ENCODE data around the gene CCNL2. TPM values are rescaled to one million over a fixed set of nuclear protein-coding genes. Genes with fewer than 3 reads are reported as not detected.

Gene CCNL2
- polyA plus RNA-seq, 2 of the 4 experiments (the other 2 are of a cell fraction), result 85.5 to 111 TPM

DNA sequence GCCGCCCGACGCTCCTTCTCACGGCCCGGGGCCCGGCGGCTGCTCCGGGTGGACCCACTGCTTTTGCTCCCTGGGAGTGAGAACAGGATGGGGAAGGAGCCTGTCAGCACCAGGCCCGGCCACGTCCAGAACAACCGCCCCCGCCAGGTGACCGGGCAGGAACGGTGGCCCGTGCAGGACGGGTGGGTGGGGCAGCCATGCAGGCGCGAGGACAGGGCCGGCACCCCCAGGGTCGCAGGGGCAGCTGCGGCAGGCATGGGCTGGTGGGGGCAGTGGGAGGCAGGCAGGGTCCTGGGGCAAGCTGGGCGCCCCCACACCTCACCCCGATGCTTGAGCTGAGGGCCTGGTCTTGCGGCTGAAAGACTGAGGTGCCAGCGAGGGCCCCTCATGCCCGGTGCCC is 62.7 kb downstream of the CCNL2 start:
- ATAC-seq, result no peak
- no peaks in the 10 kb centered on the region for H3K9me3 ChIP-seq
- H3K4me3 ChIP-seq, result no peak overlapping the region
- DNase-seq (ENCODE audit: low read depth in 1 of 2, low spot score in 1 of 2), result no peak
- TF ChIP-seq SREBF2 (IDR thresholded peaks at IDR 0.05) (no peak), HDAC2 (IDR thresholded peaks at IDR 0.05) (no peak), TFCP2L1 (CRISPR knock-in tag; IDR thresholded peaks at IDR 0.05) (no peak), ZC3H11A (IDR thresholded peaks at IDR 0.05) (no peak), CHD2 (IDR thresholded peaks at IDR 0.05; ENCODE audit: low read length, partially characterized antibody) (no peak), HOXB5 (CRISPR knock-in tag; IDR thresholded peaks at IDR 0.05) (no peak), HOXB13 (CRISPR knock-in tag; IDR thresholded peaks at IDR 0.05; ENCODE audit: low read depth) (no peak), FOSL2 (IDR thresholded peaks at IDR 0.05) (no peak), FOSL2 (CRISPR knock-in tag; IDR thresholded peaks at IDR 0.05) (no peak), MAZ (IDR thresholded peaks at IDR 0.05; ENCODE audit: borderline replicate concordance, low read depth, low read length) (no peak), POLR2A (IDR thresholded peaks at IDR 0.05; ENCODE audit: low read length) (no peak), CEBPB (IDR thresholded peaks at IDR 0.05) (no peak), ZSCAN20 (CRISPR knock-in tag; IDR thresholded peaks at IDR 0.05) (no peak)
- TF ChIP-seq, protein P1, sequence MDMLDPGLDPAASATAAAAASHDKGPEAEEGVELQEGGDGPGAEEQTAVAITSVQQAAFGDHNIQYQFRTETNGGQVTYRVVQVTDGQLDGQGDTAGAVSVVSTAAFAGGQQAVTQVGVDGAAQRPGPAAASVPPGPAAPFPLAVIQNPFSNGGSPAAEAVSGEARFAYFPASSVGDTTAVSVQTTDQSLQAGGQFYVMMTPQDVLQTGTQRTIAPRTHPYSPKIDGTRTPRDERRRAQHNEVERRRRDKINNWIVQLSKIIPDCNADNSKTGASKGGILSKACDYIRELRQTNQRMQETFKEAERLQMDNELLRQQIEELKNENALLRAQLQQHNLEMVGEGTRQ (IDR thresholded peaks at IDR 0.05), result no peak
- CTCF ChIA-PET, result interaction anchor here (1.7 to 2.8 kb wide), 3 partner anchors 9 to 36 kb away, joined by 6 to 22 read pairs (median 6); no protein-coding TSS in a partner anchor
- H3K4me1 ChIP-seq, result peaks cover 1% of the 10 kb centered on the region; the same call in 2 of the 3 replicates
- POLR2A ChIA-PET, result interaction anchor here (0.7 kb wide), 1 partner anchor 8 kb away, joined by 3 read pairs; no protein-coding TSS in a partner anchor
- no peak overlapping the region for H3K27ac ChIP-seq
- no peak overlapping the region for H3K4me2 ChIP-seq
- no peak for FAIRE-seq
- WGBS (ENCODE audit: missing lambda C conversion rate), result no CpG with 5 or more reads among the region's 26 CpGs

DNA sequence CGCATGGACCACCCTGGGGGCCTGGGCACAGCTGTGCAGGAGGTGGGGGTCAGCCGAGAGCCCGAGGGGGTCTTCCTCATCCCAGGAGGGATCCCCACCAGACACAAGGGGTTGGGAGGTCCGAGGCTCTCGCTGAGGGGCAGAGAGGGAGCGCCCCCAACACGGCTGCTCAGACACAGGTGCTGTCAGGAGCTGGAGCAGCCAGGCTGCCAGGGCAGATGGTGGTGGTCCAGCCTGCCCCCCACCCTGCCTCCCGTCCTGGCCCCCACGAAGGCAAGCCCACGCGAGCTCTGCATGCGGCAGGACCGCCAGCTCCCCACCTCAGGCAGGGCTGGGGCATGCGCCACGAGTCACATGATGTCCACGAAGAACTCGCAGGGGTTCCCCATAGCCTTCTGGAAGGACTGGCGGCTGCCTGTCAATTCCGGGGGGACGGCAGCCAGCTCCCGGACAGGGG is 63.3 kb downstream of the CCNL2 start:
- POLR2A ChIA-PET, result interaction anchor here (0.7 kb wide), 1 partner anchor 9 kb away, joined by 3 read pairs; no protein-coding TSS in a partner anchor
- no peak overlapping the region for H3K4me2 ChIP-seq
- peaks cover 8% of the 10 kb centered on the region; the same call in 2 of the 3 replicates for H3K4me1 ChIP-seq
- no peaks in the 10 kb centered on the region for H3K9me3 ChIP-seq
- TF ChIP-seq RNF2 (IDR thresholded peaks at IDR 0.05; ENCODE audit: borderline replicate concordance, low read depth) (no peak), BCL3 (IDR thresholded peaks at IDR 0.05) (no peak), HDAC2 (IDR thresholded peaks at IDR 0.05) (no peak), BHLHE40 (IDR thresholded peaks at IDR 0.05; ENCODE audit: low read depth, low read length) (no peak), FOSL2 (IDR thresholded peaks at IDR 0.05) (no peak), FOSL2 (CRISPR knock-in tag; IDR thresholded peaks at IDR 0.05) (no peak), EP300 (IDR thresholded peaks at IDR 0.05) (no peak), RARB (CRISPR knock-in tag; IDR thresholded peaks at IDR 0.05) (no peak), MAZ (IDR thresholded peaks at IDR 0.05; ENCODE audit: borderline replicate concordance, low read depth, low read length) (no peak), RFX5 (IDR thresholded peaks at IDR 0.05) (no peak), HOXB13 (CRISPR knock-in tag; IDR thresholded peaks at IDR 0.05; ENCODE audit: low read depth) (no peak), CEBPB (IDR thresholded peaks at IDR 0.05) (no peak), TP53 (CRISPR knock-in tag; IDR thresholded peaks at IDR 0.05) (no peak)
- TF ChIP-seq, protein P2, sequence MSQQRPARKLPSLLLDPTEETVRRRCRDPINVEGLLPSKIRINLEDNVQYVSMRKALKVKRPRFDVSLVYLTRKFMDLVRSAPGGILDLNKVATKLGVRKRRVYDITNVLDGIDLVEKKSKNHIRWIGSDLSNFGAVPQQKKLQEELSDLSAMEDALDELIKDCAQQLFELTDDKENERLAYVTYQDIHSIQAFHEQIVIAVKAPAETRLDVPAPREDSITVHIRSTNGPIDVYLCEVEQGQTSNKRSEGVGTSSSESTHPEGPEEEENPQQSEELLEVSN (IDR thresholded peaks at IDR 0.05; ENCODE audit: borderline replicate concordance, low read depth), result no peak
- CTCF ChIA-PET, result interaction anchor here (1.7 to 2.8 kb wide), 3 partner anchors 9 to 36 kb away, joined by 6 to 22 read pairs (median 6); no protein-coding TSS in a partner anchor
- DNase-seq (ENCODE audit: low read depth in 1 of 2, low spot score in 1 of 2), result no peak
- FAIRE-seq, result no peak
- 89% methylated on average over 7 of the region's 21 CpGs for WGBS (ENCODE audit: missing lambda C conversion rate)
- H3K27ac ChIP-seq, result no peak overlapping the region
- no peak for ATAC-seq
- H3K4me3 ChIP-seq, result no peak overlapping the region

Other genes starting within 250 kb of the CCNL2 start
- gene TTLL10, start 225.5 kb downstream of the CCNL2 start, polyA plus RNA-seq (2011; rRNA removed), result not detected in 2 replicates
- not detected in 3 replicates for gene TTLL10, start 225.5 kb downstream of the CCNL2 start, polyA plus RNA-seq (2017; fragmentation: RNase III; extraction: RNeasy Plus Mini Kit Qiagen cat#74134 plus additional on column Dnase treatment)
- gene TNFRSF18, start 192.7 kb downstream of the CCNL2 start, polyA plus RNA-seq (2011; rRNA removed), result not detected in 2 replicates
- not detected in 3 replicates for gene TNFRSF18, start 192.7 kb downstream of the CCNL2 start, polyA plus RNA-seq (2017; fragmentation: RNase III; extraction: RNeasy Plus Mini Kit Qiagen cat#74134 plus additional on column Dnase treatment)
- gene TNFRSF4, start 185.2 kb downstream of the CCNL2 start, polyA plus RNA-seq (2011; rRNA removed), result not detected in 2 replicates
- not detected in 3 replicates for gene TNFRSF4, start 185.2 kb downstream of the CCNL2 start, polyA plus RNA-seq (2017; fragmentation: RNase III; extraction: RNeasy Plus Mini Kit Qiagen cat#74134 plus additional on column Dnase treatment)
- gene SDF4, start 167.3 kb downstream of the CCNL2 start, polyA plus RNA-seq (2011; rRNA removed), result 38.7 and 58.3 TPM in 2 replicates
- 94.8 to 103 TPM (median 97.4 TPM) in 3 replicates for gene SDF4, start 167.3 kb downstream of the CCNL2 start, polyA plus RNA-seq (2017; fragmentation: RNase III; extraction: RNeasy Plus Mini Kit Qiagen cat#74134 plus additional on column Dnase treatment)
- 9.2 and 12.5 TPM in 2 replicates for gene B3GALT6, start 167.1 kb downstream of the CCNL2 start, polyA plus RNA-seq (2011; rRNA removed)
- 11.5 to 12.9 TPM (median 12.1 TPM) in 3 replicates for gene B3GALT6, start 167.1 kb downstream of the CCNL2 start, polyA plus RNA-seq (2017; fragmentation: RNase III; extraction: RNeasy Plus Mini Kit Qiagen cat#74134 plus additional on column Dnase treatment)
- 0.46 and 0.47 TPM in 2 replicates for gene C1QTNF12, start 152.6 kb downstream of the CCNL2 start, polyA plus RNA-seq (2011; rRNA removed)
- gene C1QTNF12, start 152.6 kb downstream of the CCNL2 start, polyA plus RNA-seq (2017; fragmentation: RNase III; extraction: RNeasy Plus Mini Kit Qiagen cat#74134 plus additional on column Dnase treatment), result 0.76 to 0.98 TPM (median 0.83 TPM) in 3 replicates
- gene UBE2J2, start 125.5 kb downstream of the CCNL2 start, polyA plus RNA-seq (2011; rRNA removed), result 18.0 and 21.2 TPM in 2 replicates
- 35.2 to 38.0 TPM (median 36.2 TPM) in 3 replicates for gene UBE2J2, start 125.5 kb downstream of the CCNL2 start, polyA plus RNA-seq (2017; fragmentation: RNase III; extraction: RNeasy Plus Mini Kit Qiagen cat#74134 plus additional on column Dnase treatment)
- gene SCNN1D, start 118.9 kb downstream of the CCNL2 start, polyA plus RNA-seq (2011; rRNA removed), result 0.52 and 0.80 TPM in 2 replicates
- gene SCNN1D, start 118.9 kb downstream of the CCNL2 start, polyA plus RNA-seq (2017; fragmentation: RNase III; extraction: RNeasy Plus Mini Kit Qiagen cat#74134 plus additional on column Dnase treatment), result 1.7 to 3.5 TPM (median 1.8 TPM) in 3 replicates
- 6.6 and 7.5 TPM in 2 replicates for gene ACAP3, start 91.4 kb downstream of the CCNL2 start, polyA plus RNA-seq (2011; rRNA removed)
- gene ACAP3, start 91.4 kb downstream of the CCNL2 start, polyA plus RNA-seq (2017; fragmentation: RNase III; extraction: RNeasy Plus Mini Kit Qiagen cat#74134 plus additional on column Dnase treatment), result 19.7 to 24.2 TPM (median 24.2 TPM) in 3 replicates
- 6.2 and 7.4 TPM in 2 replicates for gene PUSL1, start 90.7 kb downstream of the CCNL2 start, polyA plus RNA-seq (2011; rRNA removed)
- 14.1 to 15.0 TPM (median 14.6 TPM) in 3 replicates for gene PUSL1, start 90.7 kb downstream of the CCNL2 start, polyA plus RNA-seq (2017; fragmentation: RNase III; extraction: RNeasy Plus Mini Kit Qiagen cat#74134 plus additional on column Dnase treatment)
- 41.9 and 44.3 TPM in 2 replicates for gene INTS11, start 74.7 kb downstream of the CCNL2 start, polyA plus RNA-seq (2011; rRNA removed)
- 62.9 to 71.2 TPM (median 62.9 TPM) in 3 replicates for gene INTS11, start 74.7 kb downstream of the CCNL2 start, polyA plus RNA-seq (2017; fragmentation: RNase III; extraction: RNeasy Plus Mini Kit Qiagen cat#74134 plus additional on column Dnase treatment)
- 3.9 and 4.3 TPM in 2 replicates for gene CPTP, start 74.5 kb downstream of the CCNL2 start, polyA plus RNA-seq (2011; rRNA removed)
- gene CPTP, start 74.5 kb downstream of the CCNL2 start, polyA plus RNA-seq (2017; fragmentation: RNase III; extraction: RNeasy Plus Mini Kit Qiagen cat#74134 plus additional on column Dnase treatment), result 10.2 to 11.9 TPM (median 10.7 TPM) in 3 replicates
- gene TAS1R3, start 68.1 kb downstream of the CCNL2 start, polyA plus RNA-seq (2011; rRNA removed), result 0.05 and 0.07 TPM in 2 replicates
- gene TAS1R3, start 68.1 kb downstream of the CCNL2 start, polyA plus RNA-seq (2017; fragmentation: RNase III; extraction: RNeasy Plus Mini Kit Qiagen cat#74134 plus additional on column Dnase treatment), result 0.14 to 0.24 TPM (median 0.15 TPM) in 3 replicates
- 11.3 and 12.1 TPM in 2 replicates for gene DVL1, start 49.9 kb downstream of the CCNL2 start, polyA plus RNA-seq (2011; rRNA removed)
- gene DVL1, start 49.9 kb downstream of the CCNL2 start, polyA plus RNA-seq (2017; fragmentation: RNase III; extraction: RNeasy Plus Mini Kit Qiagen cat#74134 plus additional on column Dnase treatment), result 42.7 to 48.3 TPM (median 43.9 TPM) in 3 replicates
- gene MXRA8, start 40.8 kb downstream of the CCNL2 start, polyA plus RNA-seq (2011; rRNA removed), result 0.07 and 0.12 TPM in 2 replicates
- 0.09 to 0.22 TPM (median 0.13 TPM) in 3 replicates for gene MXRA8, start 40.8 kb downstream of the CCNL2 start, polyA plus RNA-seq (2017; fragmentation: RNase III; extraction: RNeasy Plus Mini Kit Qiagen cat#74134 plus additional on column Dnase treatment)
- 49.8 and 62.0 TPM in 2 replicates for gene AURKAIP1, start 24.1 kb downstream of the CCNL2 start, polyA plus RNA-seq (2011; rRNA removed)
- 97.2 to 102 TPM (median 97.9 TPM) in 3 replicates for gene AURKAIP1, start 24.1 kb downstream of the CCNL2 start, polyA plus RNA-seq (2017; fragmentation: RNase III; extraction: RNeasy Plus Mini Kit Qiagen cat#74134 plus additional on column Dnase treatment)
- gene MRPL20, start 8.0 kb upstream of the CCNL2 start, polyA plus RNA-seq (2011; rRNA removed), result 146 and 163 TPM in 2 replicates
- 151 to 164 TPM (median 158 TPM) in 3 replicates for gene MRPL20, start 8.0 kb upstream of the CCNL2 start, polyA plus RNA-seq (2017; fragmentation: RNase III; extraction: RNeasy Plus Mini Kit Qiagen cat#74134 plus additional on column Dnase treatment)
- gene ANKRD65, start 21.9 kb upstream of the CCNL2 start, polyA plus RNA-seq (2011; rRNA removed), result not detected in 2 replicates
- gene ANKRD65, start 21.9 kb upstream of the CCNL2 start, polyA plus RNA-seq (2017; fragmentation: RNase III; extraction: RNeasy Plus Mini Kit Qiagen cat#74134 plus additional on column Dnase treatment), result 0.05 TPM in 1 of 3 replicates, not detected in the others
- 3.7 and 4.0 TPM in 2 replicates for gene VWA1, start 36.4 kb upstream of the CCNL2 start, polyA plus RNA-seq (2011; rRNA removed)
- gene VWA1, start 36.4 kb upstream of the CCNL2 start, polyA plus RNA-seq (2017; fragmentation: RNase III; extraction: RNeasy Plus Mini Kit Qiagen cat#74134 plus additional on column Dnase treatment), result 4.2 to 5.3 TPM (median 4.8 TPM) in 3 replicates
- not detected in 2 replicates for gene ATAD3C, start 50.4 kb upstream of the CCNL2 start, polyA plus RNA-seq (2011; rRNA removed)
- not detected in 3 replicates for gene ATAD3C, start 50.4 kb upstream of the CCNL2 start, polyA plus RNA-seq (2017; fragmentation: RNase III; extraction: RNeasy Plus Mini Kit Qiagen cat#74134 plus additional on column Dnase treatment)
- 0.13 and 0.21 TPM in 2 replicates for gene ATAD3B, start 72.4 kb upstream of the CCNL2 start, polyA plus RNA-seq (2011; rRNA removed)
- 0.99 to 1.1 TPM (median 0.99 TPM) in 3 replicates for gene ATAD3B, start 72.4 kb upstream of the CCNL2 start, polyA plus RNA-seq (2017; fragmentation: RNase III; extraction: RNeasy Plus Mini Kit Qiagen cat#74134 plus additional on column Dnase treatment)
- 6.6 and 10.9 TPM in 2 replicates for gene ATAD3A, start 112.8 kb upstream of the CCNL2 start, polyA plus RNA-seq (2011; rRNA removed)
- 25.1 to 29.1 TPM (median 27.2 TPM) in 3 replicates for gene ATAD3A, start 112.8 kb upstream of the CCNL2 start, polyA plus RNA-seq (2017; fragmentation: RNase III; extraction: RNeasy Plus Mini Kit Qiagen cat#74134 plus additional on column Dnase treatment)
- 0.13 and 0.14 TPM in 2 replicates for gene TMEM240, start 141.3 kb upstream of the CCNL2 start, polyA plus RNA-seq (2011; rRNA removed)
- gene TMEM240, start 141.3 kb upstream of the CCNL2 start, polyA plus RNA-seq (2017; fragmentation: RNase III; extraction: RNeasy Plus Mini Kit Qiagen cat#74134 plus additional on column Dnase treatment), result 0.55 to 1.1 TPM (median 1.1 TPM) in 3 replicates
- gene SSU72, start 175.5 kb upstream of the CCNL2 start, polyA plus RNA-seq (2011; rRNA removed), result 80.4 and 101 TPM in 2 replicates
- gene SSU72, start 175.5 kb upstream of the CCNL2 start, polyA plus RNA-seq (2017; fragmentation: RNase III; extraction: RNeasy Plus Mini Kit Qiagen cat#74134 plus additional on column Dnase treatment), result 75.1 to 78.3 TPM (median 75.3 TPM) in 3 replicates
- gene FNDC10, start 200.8 kb upstream of the CCNL2 start, polyA plus RNA-seq (2011; rRNA removed), result 0.56 and 0.77 TPM in 2 replicates
- 2.7 to 4.2 TPM (median 4.0 TPM) in 3 replicates for gene FNDC10, start 200.8 kb upstream of the CCNL2 start, polyA plus RNA-seq (2017; fragmentation: RNase III; extraction: RNeasy Plus Mini Kit Qiagen cat#74134 plus additional on column Dnase treatment)
- gene MIB2, start 216.2 kb upstream of the CCNL2 start, polyA plus RNA-seq (2011; rRNA removed), result 4.9 and 5.1 TPM in 2 replicates
- gene MIB2, start 216.2 kb upstream of the CCNL2 start, polyA plus RNA-seq (2017; fragmentation: RNase III; extraction: RNeasy Plus Mini Kit Qiagen cat#74134 plus additional on column Dnase treatment), result 15.7 to 21.9 TPM (median 20.0 TPM) in 3 replicates
- gene MMP23B, start 232.8 kb upstream of the CCNL2 start, polyA plus RNA-seq (2011; rRNA removed), result not detected in 2 replicates
- gene MMP23B, start 232.8 kb upstream of the CCNL2 start, polyA plus RNA-seq (2017; fragmentation: RNase III; extraction: RNeasy Plus Mini Kit Qiagen cat#74134 plus additional on column Dnase treatment), result 0.66 to 1.0 TPM (median 0.84 TPM) in 3 replicates